Natural killer cell (primary cell): Measurements from ENCODE around the gene UNC5B. TPM values are rescaled to one million over a fixed set of nuclear protein-coding genes. Genes with fewer than 3 reads are reported as not detected.

Experiments
- ATAC-seq, 3 donors: fragments of 150-1000 bp in 2 of 3; fragments of 200-7000 bp in 1 of 3; cut with Tn5 transposase; 1 replicate in 1 of 3; 2 replicates in 2 of 3; pipeline ENCODE4 v1.10.0; 2021; ENCODE audit warnings: mild to moderate bottlenecking in 2 of 3, moderate library complexity in 2 of 3
- DNase-seq, 2 donors: peaks; one replicate each; pipeline versions ENCODE4 v3.0.0 to v3.0.0-alpha.2; 2013 to 2021; ENCODE audit warnings: mixed read lengths in 1 of 2
- H3K27ac ChIP-seq: one replicate; pipeline ENCODE4 v1.5.1; 2013; ENCODE audit warnings: mild to moderate bottlenecking, low read length
- H3K27me3 ChIP-seq: one replicate; pipeline ENCODE4 v1.6.1; 2013; ENCODE audit warnings: low read length; ENCODE audit not compliant: control insufficient read depth, insufficient read depth
- H3K36me3 ChIP-seq: one replicate; pipeline ENCODE4 v1.6.1; 2013; ENCODE audit warnings: low read length; ENCODE audit not compliant: control insufficient read depth, insufficient read depth
- H3K4me1 ChIP-seq: one replicate; pipeline ENCODE4 v1.6.1; 2013; ENCODE audit warnings: low read length; ENCODE audit not compliant: control insufficient read depth, insufficient read depth
- H3K4me3 ChIP-seq: one replicate; pipeline ENCODE4 v1.5.1; 2013; ENCODE audit warnings: low read length
- H3K9me3 ChIP-seq: one replicate; pipeline ENCODE4 v1.6.1; 2013; ENCODE audit warnings: low read length; ENCODE audit not compliant: control insufficient read depth, insufficient read depth
- H3K27ac Mint-ChIP-seq, 2 donors: one replicate each; pipeline ENCODE4 v1.8.0; 2022; ENCODE audit warnings: mild to moderate bottlenecking in 2 of 2, mixed read lengths in 2 of 2, moderate library complexity in 1 of 2
- H3K27me3 Mint-ChIP-seq, 2 donors: one replicate each; pipeline ENCODE4 v1.8.0; 2022; ENCODE audit warnings: low read depth in 2 of 2, mixed read lengths in 2 of 2
- H3K36me3 Mint-ChIP-seq: one replicate; pipeline ENCODE4 v1.8.0; 2022; ENCODE audit warnings: mixed read lengths
- H3K4me1 Mint-ChIP-seq, 2 donors: one replicate each; pipeline ENCODE4 v1.8.0; 2022; ENCODE audit warnings: mixed read lengths in 2 of 2
- H3K4me3 Mint-ChIP-seq: one replicate; pipeline ENCODE4 v1.8.0; 2022; ENCODE audit warnings: mild to moderate bottlenecking, moderate library complexity, mixed read lengths
- H3K9me3 Mint-ChIP-seq, 2 donors: one replicate each; pipeline ENCODE4 v1.8.0; 2022; ENCODE audit warnings: mixed read lengths in 2 of 2
- CTCF ChIP-seq: fragments of 200-600 bp; IDR thresholded peaks from one replicate; pipeline ENCODE4 v1.8.0; 2022; ENCODE audit warnings: antibody characterized with exemption
- WGBS: methylation state at CpG from one replicate; pipeline ENCODE4 v1.1.7; 2013; ENCODE audit warnings: missing lambda C conversion rate; ENCODE audit not compliant: insufficient coverage; 5-methylcytosine and 5-hydroxymethylcytosine counted together
- intact Hi-C: fragments of 100-400 bp; cut with micrococcal nuclease; formaldehyde crosslinking; loops from one replicate; pipeline ENCODE4 v1.14.2; 2022
- total RNA-seq, 4 donors: library from RNA; stranded (reverse); fragments of 120-200 nt in 1 of 4; gene quantifications; one replicate each; pipeline versions ENCODE4 v1.2.3 to v1.2.4, GENCODE V29; 2013 to 2022

UNC5B gene
- total RNA-seq, 3 donors from 2014 or later (not counting 1 experiment from before 2014, with no cell fraction given): 0.09 to 0.65 (median 0.09) TPM

- H3K27me3 Mint-ChIP-seq: no peaks in the 10 kb centered on the region
Measured at GRCh38 chr10:71344154-71344925, 132.0 kb downstream of the UNC5B start.

DNA sequence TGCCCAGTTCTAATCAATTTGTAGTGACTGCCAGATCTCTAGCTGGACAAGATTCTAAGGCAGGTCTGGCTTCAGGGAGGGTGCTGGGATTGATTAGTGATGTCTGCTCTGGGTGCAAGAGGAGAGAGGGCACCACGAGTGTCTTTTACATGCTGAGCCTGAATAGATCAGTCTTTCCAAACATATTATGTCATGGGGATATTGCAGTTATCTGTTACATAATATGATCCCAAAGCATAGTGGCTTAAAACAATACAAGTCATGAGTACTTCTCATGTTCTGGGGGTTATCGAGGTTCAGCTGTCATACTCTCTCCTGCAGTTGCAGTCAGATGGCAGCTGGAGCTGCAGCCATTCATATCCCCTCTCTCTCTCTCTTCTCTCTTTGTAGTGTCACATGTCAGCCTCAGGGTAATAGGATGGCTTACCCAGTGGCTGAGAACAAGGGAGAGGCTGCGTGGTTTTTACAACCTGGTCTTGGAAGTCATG is 132.7 kb downstream of the UNC5B start:
- intact Hi-C loops: no loop called here
- peaks cover 6% of the 10 kb centered on the region for H3K4me1 ChIP-seq
- Mint-ChIP-seq H3K27ac (no peak overlapping the region), H3K36me3 (no peaks in the 10 kb centered on the region), H3K27me3 (no peaks in the 10 kb centered on the region), H3K4me1 (peaks cover 0 to 8% of the 10 kb centered on the region in 2 donors), H3K4me3 (no peak overlapping the region), H3K9me3 (no peaks in the 10 kb centered on the region)
- no peak for TF ChIP-seq CTCF
- DNase-seq: no peak
- H3K27ac ChIP-seq: no peak overlapping the region
- no peaks in the 10 kb centered on the region for H3K27me3 ChIP-seq
- 75% methylated on average over 3 of the region's 3 CpGs for WGBS
- ATAC-seq: no peak
- no peaks in the 10 kb centered on the region for H3K36me3 ChIP-seq
- no peak overlapping the region for H3K4me3 ChIP-seq
- H3K9me3 ChIP-seq: no peaks in the 10 kb centered on the region

More at GRCh38 chr10:71344154-71344925, 132.0 kb downstream of the UNC5B start:
- Histone ChIP-seq H3K27ac (no peak overlapping the region), H3K27me3 (no peaks in the 10 kb centered on the region), H3K4me3 (no peak overlapping the region), H3K4me1 (peaks cover 6% of the 10 kb centered on the region), H3K36me3 (peaks cover 4% of the 10 kb centered on the region), H3K9me3 (no peaks in the 10 kb centered on the region)
- no peak for DNase-seq
- no peak for ATAC-seq
- TF ChIP-seq CTCF: no peak
- Mint-ChIP-seq H3K36me3 (no peaks in the 10 kb centered on the region), H3K4me1 (peaks cover 0 to 3% of the 10 kb centered on the region in 2 donors), H3K27ac (no peak overlapping the region), H3K4me3 (no peak overlapping the region), H3K9me3 (no peaks in the 10 kb centered on the region)
- WGBS: 92% methylated on average over 9 of the region's 9 CpGs
- intact Hi-C loops: no loop called here

DNA sequence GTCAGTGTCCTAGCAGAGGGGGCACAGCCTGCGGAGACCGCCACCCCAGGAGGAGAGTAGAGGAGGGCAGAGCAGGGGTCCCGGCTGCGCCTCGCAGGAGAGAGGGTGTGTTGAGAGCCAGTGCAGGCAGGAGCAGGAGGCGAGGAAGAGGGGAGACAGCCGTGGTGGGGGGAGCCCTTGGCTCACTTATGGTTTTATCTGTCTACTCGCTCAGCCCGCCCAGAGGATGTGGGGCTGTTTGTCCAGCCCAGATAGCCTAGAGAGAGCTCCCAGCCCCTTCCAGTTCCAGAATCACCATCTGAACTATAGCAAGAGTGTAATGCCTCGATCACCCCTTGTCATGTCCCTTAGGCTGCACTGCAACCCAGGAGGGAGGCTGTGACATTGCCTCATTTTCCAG is 133.3 kb downstream of the UNC5B start:
- no peak overlapping the region for H3K4me3 ChIP-seq
- Mint-ChIP-seq H3K27me3 (no peaks in the 10 kb centered on the region), H3K4me3 (no peak overlapping the region), H3K4me1 (peaks cover 0 to 8% of the 10 kb centered on the region in 2 donors), H3K9me3 (no peaks in the 10 kb centered on the region), H3K36me3 (no peaks in the 10 kb centered on the region), H3K27ac (no peak overlapping the region)
- H3K27me3 ChIP-seq: no peaks in the 10 kb centered on the region
- no peak for TF ChIP-seq CTCF
- WGBS: 82% methylated on average over 10 of the region's 10 CpGs
- H3K9me3 ChIP-seq: no peaks in the 10 kb centered on the region
- ATAC-seq: no peak
- no peak for DNase-seq
- intact Hi-C loops: no loop called here
- H3K4me1 ChIP-seq: peaks cover 6% of the 10 kb centered on the region
- no peak overlapping the region for H3K27ac ChIP-seq
- no peaks in the 10 kb centered on the region for H3K36me3 ChIP-seq
